Vagina (tissue), 2 donors: ENCODE measurements around the gene GPR149.

Source experiments
- CTCF ChIP-seq, 3 experiments: fragments of 450-650 bp in 2 of 3; fragments of 200-600 bp in 1 of 3; sonication (generic) in 1 of 3; IDR thresholded peaks; one replicate each; pipeline ENCODE4 v1.5.1; 2017 to 2019; ENCODE audit warnings: antibody characterized with exemption in 3 of 3, mild to moderate bottlenecking in 2 of 3, moderate library complexity in 2 of 3
- POLR2A ChIP-seq, 2 donors: fragments of 450-650 bp; IDR thresholded peaks; one replicate each; pipeline ENCODE4 v1.6.1; 2017; ENCODE audit warnings: antibody characterized with exemption in 2 of 2, mild to moderate bottlenecking in 2 of 2, moderate library complexity in 2 of 2
- POLR2AphosphoS5 ChIP-seq, 2 donors: sonication (generic); formaldehyde crosslinking; IDR thresholded peaks; one replicate each; pipeline ENCODE4 v1.9.0; 2017; ENCODE audit warnings: antibody characterized with exemption in 2 of 2, mild to moderate bottlenecking in 2 of 2, low read depth in 1 of 2; ENCODE audit not compliant: insufficient read depth in 1 of 2

GRCh38 chr3:154301561-154301960 lies 128.4 kb downstream of the GPR149 start:
- no peak for TF ChIP-seq CTCF (IDR thresholded peaks at IDR 0.05)
- TF ChIP-seq POLR2A (IDR thresholded peaks at IDR 0.05) = no peak
- no peak for TF ChIP-seq POLR2AphosphoS5 (IDR thresholded peaks at IDR 0.05; ENCODE audit: insufficient read depth in 1 of 2, low read depth in 1 of 2)
